Measurements from ENCODE around the gene TANK.
"Not testable (repeated sequence)": the region's sequence is repeated elsewhere in the genome, so short reads cannot be mapped to it uniquely, and the experiment has no call there.

Gene TANK

DNA sequence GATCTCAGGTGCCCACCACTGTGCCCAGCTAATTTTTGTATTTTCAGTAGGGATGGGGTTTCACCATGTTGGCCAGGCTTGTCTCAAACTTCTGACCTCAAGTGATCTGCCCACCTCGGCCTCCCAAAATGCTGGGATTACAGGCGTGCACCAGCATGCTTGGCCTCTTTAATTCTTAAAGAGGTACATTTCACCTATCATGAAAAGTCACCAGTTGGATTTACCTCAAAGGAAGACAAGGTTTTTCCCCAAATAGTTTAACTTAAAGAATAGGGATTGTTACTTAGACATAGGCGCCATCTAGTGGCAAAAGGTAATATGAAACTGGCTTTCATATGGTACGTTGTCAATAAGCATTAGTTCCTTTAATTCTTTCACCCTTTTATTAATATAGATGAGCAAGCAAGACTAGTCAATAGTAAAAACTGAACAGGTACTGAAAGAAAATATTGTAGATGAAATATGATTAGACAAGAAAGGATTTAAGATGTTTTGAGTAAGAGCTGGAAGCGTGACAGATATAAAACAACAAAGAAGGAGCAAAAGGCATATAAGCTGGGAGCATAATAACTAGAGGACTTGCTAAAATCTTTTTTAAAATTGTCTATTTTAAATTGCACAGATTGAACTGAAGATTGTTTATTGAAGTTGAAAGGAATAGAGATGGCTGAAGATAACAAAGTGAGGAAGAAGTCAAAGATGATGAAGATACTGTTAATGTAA lies 113.0 kb downstream of the TANK start:
- TF ChIP-seq, protein P1, sequence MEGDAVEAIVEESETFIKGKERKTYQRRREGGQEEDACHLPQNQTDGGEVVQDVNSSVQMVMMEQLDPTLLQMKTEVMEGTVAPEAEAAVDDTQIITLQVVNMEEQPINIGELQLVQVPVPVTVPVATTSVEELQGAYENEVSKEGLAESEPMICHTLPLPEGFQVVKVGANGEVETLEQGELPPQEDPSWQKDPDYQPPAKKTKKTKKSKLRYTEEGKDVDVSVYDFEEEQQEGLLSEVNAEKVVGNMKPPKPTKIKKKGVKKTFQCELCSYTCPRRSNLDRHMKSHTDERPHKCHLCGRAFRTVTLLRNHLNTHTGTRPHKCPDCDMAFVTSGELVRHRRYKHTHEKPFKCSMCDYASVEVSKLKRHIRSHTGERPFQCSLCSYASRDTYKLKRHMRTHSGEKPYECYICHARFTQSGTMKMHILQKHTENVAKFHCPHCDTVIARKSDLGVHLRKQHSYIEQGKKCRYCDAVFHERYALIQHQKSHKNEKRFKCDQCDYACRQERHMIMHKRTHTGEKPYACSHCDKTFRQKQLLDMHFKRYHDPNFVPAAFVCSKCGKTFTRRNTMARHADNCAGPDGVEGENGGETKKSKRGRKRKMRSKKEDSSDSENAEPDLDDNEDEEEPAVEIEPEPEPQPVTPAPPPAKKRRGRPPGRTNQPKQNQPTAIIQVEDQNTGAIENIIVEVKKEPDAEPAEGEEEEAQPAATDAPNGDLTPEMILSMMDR (IDR thresholded peaks at IDR 0.05), result peak; percentile 57
- Histone ChIP-seq H3K27ac (no peak overlapping the region), H3K4me3 (no peak overlapping the region)
- DNase-seq (ENCODE audit: low spot score), result no peak

- DNase-seq (ENCODE audit: low spot score); H3K4me3 ChIP-seq; H3K27ac ChIP-seq: not testable (repeated sequence)
These were observed 118.5 kb downstream of the TANK start for GRCh38 chr2:161278564-161279229.

- not testable (repeated sequence) for DNase-seq (ENCODE audit: low spot score); H3K27ac ChIP-seq; H3K4me3 ChIP-seq
These were observed 119.1 kb downstream of the TANK start for GRCh38 chr2:161279230-161279815.

GRCh38 chr2:161280906-161281323 lies 120.7 kb downstream of the TANK start:
- peak; percentile 78 for DNase-seq (ENCODE audit: low spot score)
- not testable (repeated sequence) for H3K27ac ChIP-seq, H3K4me3 ChIP-seq

DNA sequence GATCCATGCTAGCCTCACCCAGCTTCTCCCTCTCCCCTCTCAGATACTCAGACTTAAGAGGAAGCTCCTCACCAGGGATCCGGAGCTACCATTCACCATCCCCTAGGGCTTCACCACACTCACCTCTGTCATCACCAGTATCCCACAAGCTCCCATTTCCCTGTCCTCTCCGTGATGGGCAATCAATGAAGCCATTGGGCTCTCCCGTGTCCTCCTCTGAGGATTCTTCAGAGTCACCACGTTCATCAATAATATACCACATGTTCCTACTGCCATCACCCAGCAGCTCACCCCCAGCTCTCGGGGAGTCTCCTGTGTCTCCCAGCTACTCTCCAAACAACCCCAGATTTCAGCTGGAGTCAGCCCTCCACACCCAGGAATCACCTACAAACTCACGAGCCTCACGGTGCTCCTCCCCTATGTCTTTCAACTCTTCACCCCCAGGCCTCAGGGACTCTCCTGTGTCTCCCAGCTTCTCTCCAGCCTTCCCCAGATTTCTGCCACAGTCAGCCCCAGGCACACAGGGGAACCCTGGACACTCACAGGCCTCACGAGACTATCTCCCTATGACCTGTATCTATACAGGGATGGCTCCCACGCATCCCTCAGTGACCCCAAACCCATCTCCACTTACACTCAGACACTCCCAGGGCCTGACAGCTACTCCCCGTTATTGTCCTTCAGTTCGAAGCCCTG lies 121.5 kb downstream of the TANK start:
- not testable (repeated sequence) for DNase-seq (ENCODE audit: low spot score); H3K27ac ChIP-seq; H3K4me3 ChIP-seq

- H3K4me3 ChIP-seq; DNase-seq (ENCODE audit: low spot score); H3K27ac ChIP-seq: not testable (repeated sequence)
These were observed 122.0 kb downstream of the TANK start for GRCh38 chr2:161282311-161282644.

DNA sequence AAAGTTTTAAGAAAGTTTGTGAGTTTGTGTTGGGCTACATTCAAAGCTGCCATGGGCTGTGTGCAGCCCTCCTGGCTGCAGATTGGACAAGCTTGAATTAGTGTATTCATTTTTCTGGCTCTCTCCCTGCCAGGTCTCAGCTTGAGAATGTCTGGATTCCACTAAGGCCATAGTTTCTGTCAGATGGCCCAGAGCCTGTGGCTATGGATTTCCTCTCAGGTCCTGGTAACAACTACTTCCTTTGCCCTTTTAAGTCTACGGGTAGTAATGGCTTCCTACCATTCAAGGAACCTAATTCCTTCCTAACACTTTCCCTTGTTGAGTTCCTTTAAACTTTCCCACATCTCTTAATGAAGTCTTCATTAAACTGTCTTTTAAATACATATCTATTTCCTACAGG lies 123.7 kb downstream of the TANK start:
- H3K4me3 ChIP-seq, result no peak overlapping the region
- TF ChIP-seq, protein P1 (IDR thresholded peaks at IDR 0.05), result no peak
- DNase-seq (ENCODE audit: low spot score), result no peak
- H3K27ac ChIP-seq, result no peak overlapping the region
